GM18907 (cell line): Measurements from ENCODE around the gene SCAF4.
A peak's percentile ranks its signal among the peaks of the same experiment; 100 is the strongest.
"Not testable (repeated sequence)": the region's sequence is repeated elsewhere in the genome, so short reads cannot be mapped to it uniquely, and the experiment has no call there.

Source experiments
- ATAC-seq: cut with Tn5 transposase; IDR thresholded peaks from one replicate; pipeline ENCODE4 v1.9.1; 2021; ENCODE audit warnings: mild to moderate bottlenecking, moderate library complexity; ENCODE audit not compliant: unreplicated experiment

SCAF4 gene

DNA sequence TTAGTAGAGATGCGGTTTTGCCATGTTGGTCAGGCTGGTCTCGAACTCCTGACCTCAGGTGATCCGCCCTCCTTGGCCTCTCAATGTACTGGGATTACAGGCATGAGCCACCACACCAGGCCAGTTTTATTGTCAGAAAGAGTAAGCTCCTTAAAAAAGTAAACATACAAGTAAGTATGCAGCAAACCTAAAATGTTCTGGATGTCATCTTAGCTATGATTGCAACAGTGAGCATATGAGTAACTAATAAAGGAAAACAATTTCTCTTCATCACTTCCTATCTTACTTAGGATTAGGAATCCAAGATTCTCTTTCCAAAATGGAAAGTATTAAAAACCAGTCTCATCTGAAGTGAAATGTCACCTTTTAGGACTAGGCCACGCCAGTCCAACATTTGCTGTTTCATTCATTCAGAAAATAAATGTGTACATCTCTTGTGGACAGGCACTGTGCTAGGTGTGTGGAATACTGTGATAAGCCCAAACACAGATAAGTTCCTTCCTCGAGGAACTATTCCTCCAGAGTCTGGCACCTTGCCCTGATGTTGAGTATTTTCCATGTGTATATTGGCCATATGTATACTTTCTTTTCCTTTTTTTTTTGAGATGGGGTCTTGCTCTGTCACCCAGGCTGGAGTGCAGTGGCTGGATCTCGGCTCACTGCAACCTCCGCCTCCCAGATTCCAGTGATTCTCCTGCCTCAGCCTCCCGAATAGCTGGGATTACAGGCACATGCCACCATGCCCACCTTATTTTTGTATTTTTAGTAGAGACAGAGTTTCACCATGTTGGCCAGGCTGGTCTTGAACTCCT, 5.9 kb upstream of the SCAF4 start:
- not testable (repeated sequence) for ATAC-seq

DNA sequence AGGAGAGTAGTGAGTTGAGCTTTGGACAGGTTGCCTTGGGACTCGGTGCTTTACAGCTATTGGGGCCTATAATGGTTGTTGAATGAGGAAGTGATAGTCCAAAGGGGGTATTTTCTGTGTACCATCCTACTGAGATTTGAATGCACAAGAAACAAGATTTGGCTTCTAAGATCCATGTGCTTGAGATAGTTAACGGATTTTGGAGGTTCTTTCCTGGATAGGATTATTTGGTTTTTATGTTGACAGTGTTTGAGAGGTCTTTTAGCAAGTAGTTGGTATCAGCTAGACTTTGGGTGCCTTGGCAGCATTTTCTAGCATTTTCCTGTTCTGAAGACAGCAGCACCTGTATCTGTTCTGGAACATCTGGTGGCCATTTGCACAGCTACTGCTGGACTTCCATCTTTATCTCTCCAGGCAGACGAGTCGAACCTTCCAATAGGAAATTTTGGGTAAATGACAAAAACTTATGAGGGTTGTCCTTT, 3.6 kb upstream of the SCAF4 start:
- no peak for ATAC-seq

DNA sequence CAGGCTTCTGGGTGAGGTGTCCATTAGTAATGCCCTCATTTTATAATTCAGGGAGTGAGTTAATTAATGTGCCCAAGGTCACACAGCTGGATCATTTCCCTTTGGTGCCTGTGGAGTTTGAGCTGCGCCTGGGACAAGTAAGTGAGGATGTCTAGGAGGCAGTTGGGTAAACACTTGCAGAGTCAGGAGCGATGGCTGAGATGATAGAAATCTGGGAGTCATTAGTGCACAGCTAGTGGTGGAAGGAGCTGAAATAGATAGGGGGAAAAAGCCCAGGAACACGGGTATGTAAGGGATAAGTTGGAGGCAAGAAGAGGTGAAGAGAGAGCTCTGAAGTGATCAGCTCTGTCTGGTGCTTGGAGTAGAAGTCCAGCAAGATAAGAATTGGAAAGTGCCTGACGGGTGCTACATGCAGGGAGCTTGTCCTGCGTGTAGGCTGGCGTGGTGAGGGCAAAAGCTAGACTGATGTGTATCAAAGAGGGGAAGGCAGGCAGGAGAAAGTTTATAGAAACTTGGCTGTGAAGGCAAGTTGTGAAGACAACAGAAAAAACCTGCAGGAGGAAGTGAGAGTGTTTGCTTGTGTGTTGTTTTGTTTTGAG, 1.7 kb upstream of the SCAF4 start:
- no peak for ATAC-seq

DNA sequence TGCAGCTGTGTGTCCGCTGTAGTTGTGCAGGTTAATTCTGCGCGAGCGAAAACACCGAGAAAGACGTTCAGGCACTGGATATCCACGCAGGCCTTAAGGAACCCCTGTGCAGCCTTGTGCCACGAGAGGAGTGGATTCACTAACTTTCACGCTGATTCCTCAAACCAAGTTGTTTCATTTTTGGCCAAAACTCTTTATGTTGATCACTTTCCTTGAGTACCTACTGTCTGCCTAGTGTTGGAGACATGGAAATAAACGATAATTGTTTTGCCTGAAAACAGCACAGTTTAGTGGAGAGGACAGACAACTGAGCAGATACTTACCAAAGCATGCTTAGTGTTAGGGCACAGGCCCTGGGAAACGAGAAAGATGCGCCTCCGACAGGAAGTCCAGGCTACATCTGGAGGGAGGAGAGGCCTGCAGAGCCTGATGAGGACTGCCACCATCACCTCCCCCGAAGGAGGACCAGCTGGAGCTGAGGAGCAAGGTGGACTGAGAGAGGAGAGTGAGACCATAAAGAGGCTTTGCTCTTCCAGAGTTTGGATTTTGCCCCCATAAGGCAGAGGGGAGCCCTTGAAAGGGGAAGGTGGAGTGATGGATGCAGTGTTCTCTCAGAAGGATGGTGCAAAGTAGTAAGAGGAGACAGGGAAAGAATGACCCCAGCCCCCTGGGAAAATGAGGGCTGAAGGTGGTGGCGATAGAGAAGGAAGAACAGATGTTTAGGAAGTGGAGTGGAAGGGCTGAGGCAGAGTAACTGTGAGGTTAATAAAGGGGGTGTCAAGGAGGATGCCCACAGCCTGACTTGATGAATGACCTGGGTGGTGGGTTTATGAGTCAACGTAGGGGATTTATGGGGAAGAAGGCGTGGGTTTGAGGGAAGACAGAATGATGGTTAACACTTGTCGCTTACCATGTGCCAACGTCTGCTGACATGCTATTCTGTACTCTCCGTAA, 956 bp upstream of the SCAF4 start:
- no peak for ATAC-seq

DNA sequence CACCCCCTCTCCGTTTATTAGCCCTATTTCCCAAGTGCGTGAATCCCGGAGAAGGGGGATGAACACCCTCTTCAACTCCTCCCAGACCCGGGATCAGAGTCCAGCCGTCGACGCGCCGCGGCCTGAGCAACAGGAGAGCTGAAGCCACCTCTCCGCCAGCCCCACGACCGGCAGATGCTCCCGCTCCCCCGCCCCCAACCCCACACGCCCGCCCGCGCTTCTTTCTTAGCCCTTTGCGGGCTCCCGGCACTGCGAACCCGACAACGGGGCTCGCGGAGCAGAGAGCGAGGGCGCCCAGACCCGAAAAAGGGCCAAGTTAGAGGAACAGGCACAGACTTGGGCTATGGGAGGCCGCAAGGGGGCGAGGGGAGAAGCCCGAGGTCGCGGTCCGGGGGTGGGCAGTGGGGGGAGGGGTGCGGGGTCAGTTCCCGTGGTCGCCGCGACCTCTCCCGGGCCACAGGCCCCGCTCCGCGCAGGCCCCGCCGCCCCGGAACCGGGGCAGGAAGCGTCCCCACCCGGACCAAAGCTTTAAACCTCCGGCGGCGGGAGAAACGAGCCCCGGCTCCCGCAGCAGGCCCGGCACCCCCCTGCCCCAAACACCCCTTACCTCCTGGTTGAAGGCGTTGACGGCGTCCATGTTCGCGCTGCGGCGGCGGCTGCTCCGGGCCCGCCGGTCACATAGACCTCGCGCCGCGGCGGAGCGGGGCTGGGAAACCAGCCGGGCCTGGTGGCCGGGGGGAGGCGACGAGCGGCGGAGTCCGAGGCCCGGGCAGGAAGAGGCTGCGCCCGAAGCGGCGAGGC, 662 bp downstream of the SCAF4 start:
- peak; percentile 33 for ATAC-seq

DNA sequence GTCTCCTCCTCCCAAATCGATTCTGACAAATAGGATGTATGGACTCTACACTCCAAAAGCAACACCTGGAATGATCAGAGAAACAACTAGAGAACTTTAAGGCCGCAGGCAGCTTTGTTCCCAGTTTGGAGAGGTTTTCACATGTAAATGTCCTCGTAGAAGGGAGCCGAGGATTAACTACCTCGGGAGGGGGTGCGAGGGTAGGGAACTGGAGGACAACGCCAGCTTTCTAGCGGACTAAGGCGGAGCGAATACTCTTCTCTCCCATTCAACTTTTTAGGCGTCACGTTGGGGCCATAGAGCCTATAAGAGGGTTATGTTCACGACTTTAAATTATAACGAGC, 1.2 kb downstream of the SCAF4 start:
- ATAC-seq: no peak

DNA sequence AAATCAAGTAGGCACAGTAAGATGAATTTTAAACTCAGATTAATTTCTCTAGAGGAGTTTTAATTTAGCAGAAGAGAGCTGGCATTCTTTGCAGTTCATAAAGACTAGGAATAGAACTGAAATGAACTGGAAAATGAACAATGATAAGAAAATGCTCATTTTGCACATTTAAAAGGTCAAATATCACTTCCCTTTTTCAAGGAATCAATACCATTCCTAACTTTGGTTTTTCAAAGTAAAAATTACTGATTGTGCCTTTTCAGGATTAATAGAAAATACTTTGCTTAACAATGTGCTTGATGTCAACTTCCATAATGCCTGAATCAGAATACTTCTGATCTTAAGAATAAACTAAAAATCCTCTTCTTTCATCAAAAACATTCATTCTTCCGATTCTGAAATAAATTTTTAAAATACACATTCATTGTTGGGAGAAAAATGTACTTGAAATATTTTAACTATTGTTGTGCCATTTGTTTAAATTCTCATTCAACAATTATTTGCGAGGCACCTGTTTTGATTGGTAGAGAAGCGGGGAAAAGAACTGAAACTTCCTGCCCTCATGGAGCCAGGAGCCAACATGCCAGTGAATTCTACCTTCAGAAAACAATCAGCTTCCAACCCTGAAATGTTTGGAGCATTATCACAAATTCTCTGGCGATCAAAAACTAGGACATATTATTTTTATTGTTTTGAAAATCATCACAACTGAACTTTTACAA, 2.1 kb downstream of the SCAF4 start:
- ATAC-seq: no peak

DNA sequence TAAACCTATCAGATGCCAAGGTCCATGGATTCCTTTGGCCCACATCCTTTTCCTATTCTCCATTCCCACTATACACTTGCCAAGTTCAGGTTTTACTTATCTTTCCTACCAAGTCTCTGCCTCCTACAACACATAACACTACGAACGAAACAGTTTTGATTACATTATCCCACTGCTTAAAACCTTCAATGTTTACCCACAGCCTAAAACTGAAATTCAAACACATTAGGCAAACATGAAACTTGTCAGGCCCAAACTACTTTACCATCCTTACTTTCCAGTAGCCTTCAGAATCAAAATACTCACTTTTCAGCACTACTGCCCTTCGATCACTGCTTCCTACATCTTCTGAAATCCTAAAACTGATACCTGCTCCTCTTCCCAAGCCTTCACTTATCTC, 3.0 kb downstream of the SCAF4 start:
- no peak for ATAC-seq

DNA sequence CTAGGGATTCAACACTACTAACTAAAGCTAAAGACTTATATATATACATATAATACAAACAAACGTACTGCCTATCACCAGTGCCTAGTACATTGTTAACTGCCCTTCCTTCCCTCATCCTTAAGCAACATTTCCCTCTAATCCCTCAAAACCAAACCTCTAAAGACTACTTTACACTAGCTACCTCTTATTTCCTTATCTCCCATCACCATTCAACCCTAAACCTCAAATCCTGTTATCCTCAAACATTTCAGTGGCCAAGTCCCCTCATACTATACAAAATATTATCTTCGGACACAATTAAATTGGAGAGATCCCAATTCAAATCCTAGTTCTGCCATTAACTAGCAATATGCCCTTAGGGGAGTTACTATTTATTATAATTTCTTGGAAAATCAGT, 3.7 kb downstream of the SCAF4 start:
- ATAC-seq: no peak

DNA sequence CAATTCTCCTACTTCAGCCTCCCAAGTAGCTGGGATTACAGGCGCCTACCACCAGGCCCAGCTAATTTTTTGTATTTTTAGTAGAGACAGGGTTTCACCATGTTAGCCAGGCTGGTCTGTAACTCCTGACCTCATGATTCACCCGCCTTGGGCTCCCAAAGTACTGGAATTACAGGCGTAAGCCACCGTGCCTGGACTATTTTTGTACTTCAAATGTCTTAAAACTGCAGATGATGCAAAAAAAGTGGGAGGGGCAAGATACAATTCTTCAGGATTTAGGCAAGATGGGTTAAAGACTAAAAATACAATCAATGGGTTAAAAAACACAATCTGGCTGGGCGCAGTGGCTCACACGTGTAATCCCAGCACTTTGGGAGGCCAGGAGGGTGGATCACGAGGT, 4.7 kb downstream of the SCAF4 start:
- ATAC-seq: no peak

DNA sequence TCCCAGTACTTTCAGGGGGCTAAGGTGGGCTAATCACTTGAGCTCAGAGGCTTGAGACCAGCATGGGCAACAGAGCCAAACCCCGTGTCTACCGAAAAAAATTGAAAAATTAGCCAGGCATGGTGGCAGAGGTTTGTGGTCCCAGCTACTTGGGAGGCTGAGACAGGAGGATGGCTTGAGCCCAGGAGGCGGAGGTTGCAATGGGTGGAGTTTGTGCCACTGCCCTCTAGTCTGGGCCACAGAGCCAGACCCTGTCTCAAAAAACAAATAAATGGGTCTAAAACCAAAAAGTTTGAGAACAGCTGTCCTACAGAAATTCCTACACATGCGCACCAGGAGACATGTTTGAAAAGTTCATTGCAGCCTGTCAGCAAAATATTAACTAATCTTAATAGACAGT, 5.5 kb downstream of the SCAF4 start:
- ATAC-seq: no peak

DNA sequence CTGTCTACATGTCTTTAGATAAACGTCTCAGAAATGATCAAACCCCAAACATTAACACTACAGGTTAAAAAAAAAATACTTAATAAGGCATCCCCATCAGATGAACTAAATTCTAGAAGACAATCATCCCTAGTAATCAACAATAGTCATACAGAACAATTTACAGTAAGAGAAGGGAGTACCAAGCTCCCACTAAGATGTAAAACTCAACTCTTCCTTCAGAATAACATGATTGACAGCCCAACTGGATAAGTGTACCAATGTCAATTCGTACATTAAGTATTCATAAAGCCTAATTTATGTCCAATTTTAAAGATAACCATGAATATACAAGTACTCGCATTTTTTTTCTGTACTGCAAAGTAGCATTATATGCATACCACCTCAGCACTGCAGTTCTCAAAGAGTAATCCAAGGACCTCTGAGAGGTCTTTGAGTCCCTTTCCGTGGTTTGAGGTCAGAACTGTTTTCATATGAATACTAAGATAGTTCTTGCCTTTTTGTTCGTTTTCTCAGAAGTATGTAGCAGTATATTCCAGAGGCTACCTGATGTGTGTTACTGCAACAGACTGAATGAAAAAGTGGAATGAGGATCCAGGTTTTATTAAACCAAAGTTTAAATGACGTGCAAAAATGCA, 6.6 kb downstream of the SCAF4 start:
- ATAC-seq: no peak

DNA sequence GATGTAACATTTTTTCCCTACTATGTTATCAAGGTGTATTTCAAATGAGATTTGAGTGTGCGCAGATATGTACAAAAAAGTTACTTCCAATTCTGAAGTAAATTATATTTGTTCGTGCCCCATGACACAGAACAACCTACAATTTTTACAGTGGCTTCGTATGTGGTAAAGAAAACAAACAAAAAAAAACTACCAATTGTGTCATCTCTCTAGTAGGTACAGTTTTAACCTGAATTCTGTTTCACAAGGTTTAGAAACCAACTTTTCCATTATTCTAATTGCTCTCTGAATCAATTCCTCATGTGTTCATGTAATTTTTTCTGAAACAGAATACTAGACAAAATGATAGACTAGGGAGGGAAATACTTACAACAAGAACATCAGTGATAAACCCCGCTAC, 7.4 kb downstream of the SCAF4 start:
- ATAC-seq: no peak

DNA sequence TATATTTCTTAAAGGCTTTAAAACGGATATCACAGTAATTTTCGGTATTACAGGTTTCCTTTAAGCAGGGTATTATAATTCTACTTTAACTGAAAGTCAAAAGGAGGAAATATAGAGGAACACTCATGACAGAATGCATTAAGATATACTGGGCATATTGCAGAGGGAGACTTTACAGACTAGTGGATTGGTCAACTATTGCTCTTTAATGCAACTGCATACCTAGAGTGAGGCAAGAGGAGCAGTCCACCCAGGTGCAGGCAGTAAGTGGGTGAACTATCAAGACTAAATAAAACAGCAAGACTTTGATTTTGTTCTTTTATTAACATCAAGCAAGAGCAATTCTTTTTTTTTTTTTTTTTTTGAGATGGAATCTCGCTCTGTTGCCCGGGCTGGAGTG, 10.5 kb downstream of the SCAF4 start:
- ATAC-seq: no peak

DNA sequence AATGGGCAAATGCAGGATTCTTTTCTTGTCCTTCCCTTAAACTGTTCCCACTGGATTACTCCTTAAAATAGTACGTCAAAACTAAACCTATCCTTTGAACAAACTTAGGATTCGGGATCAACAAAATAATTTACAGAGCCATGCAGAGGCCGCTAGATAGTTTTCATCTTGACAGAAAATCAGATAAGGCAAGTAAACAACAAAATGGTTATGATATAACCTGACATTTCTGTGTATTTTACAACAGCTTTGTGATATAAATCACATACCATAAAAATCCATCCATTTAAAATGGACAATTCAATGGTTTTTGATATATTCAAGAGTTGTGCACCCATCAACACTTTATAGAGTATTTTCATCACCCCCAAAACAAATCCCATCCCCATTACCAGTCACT, 11.2 kb downstream of the SCAF4 start:
- ATAC-seq: no peak

DNA sequence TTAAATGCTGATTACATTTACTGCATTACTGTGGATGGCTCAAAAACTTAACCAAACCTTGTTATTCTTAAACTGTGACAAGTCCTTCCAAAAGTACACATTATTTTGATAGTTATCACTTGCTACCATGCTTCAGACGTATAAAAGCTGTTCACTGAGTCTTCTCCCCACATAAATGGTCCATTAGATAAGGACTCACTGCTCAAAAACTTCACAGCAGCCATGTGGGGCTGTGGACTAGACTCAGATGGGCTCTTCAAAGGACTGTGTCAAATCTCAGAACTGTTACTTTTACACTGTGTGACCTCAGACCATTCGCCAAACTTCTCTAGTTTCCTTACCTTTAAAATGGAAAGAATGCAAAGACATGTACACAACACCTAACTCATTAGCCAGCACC, 11.6 kb downstream of the SCAF4 start:
- no peak for ATAC-seq

DNA sequence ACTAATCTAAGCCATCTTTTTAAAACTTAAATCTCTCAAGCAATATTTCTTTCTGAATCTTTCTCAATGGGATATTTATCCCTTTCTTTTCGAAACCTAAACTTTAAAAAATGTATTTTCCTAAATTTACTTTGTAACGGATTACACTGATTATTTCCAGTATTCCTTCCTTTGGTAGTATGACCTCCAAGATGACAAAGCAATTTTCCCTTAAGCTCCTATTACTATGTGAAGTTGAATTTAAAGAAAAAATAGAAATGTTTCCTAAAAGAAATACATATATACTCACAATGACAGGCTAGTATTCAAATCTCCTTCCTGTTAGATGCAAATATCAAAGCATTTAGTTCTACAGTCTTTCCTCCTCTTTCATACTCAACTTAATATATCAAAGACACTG, 15.8 kb downstream of the SCAF4 start:
- no peak for ATAC-seq

DNA sequence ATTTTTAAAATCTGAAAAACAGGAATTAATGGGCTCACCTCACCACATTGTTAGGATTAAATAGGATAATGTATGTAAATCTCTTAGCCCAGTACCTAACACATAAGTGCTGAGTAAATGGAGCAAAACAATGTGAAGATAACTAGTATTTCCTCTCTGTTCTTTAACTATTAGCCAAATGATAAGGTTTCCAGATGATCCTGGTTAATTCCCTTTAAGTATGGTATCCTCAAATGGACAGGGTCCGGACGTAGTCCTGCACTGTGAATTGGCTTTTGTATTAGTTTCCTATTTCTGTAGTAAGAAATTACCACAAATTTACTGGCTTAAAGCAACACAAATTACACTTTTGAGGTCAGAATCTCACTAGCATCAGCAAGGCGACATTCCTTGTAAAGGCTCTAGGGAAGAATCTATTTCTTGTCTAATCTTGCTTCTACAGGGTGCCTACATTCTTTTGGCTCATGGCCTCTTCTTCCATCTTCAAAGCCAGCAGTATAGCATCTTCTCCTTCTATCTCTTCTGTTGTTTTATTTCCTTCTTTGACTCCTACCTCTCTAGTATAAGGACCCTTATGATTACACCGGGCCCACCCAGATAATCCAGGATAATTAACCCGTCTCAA, 17.1 kb downstream of the SCAF4 start:
- ATAC-seq: no peak
